NCI-H2107 treated with DMSO at 0.1 percent for 48 hours (cell line): Measurements from ENCODE around the gene GATAD1.
A peak's percentile ranks its signal among the peaks of the same experiment; 100 is the strongest.
"Not testable (repeated sequence)": the region's sequence is repeated elsewhere in the genome, so short reads cannot be mapped to it uniquely, and the experiment has no call there.

ENCODE experiments used
- DNase-seq: peaks from one replicate; lab custom pipeline; 2025; ENCODE audit not compliant: unreplicated experiment; lab: John Stamatoyannopoulos, UW

Gene GATAD1

GRCh38 chr7:92447345-92448204, at the start of gene GATAD1:
Gene GATAD1, plus strand, starts transcription at chr7:92447482. Its CDS starts 248 bp downstream, at chr7:92447730.
- DNase-seq, result peak; percentile 88

- DNase-seq, result no peak
Measured at GRCh38 chr7:92397542-92397941, 49.7 kb upstream of the GATAD1 start.

GRCh38 chr7:92400013-92400412, 47.3 kb upstream of the GATAD1 start:
- DNase-seq, result no peak

GRCh38 chr7:92402920-92403759, 44.1 kb upstream of the GATAD1 start:
- peak; percentile 32 for DNase-seq

- no peak for DNase-seq
Measured at GRCh38 chr7:92403760-92404074, 43.6 kb upstream of the GATAD1 start.

- DNase-seq, result peak; percentile 98
Measured at GRCh38 chr7:92404170-92404614, 43.1 kb upstream of the GATAD1 start.

GRCh38 chr7:92409357-92409756, 37.9 kb upstream of the GATAD1 start:
- DNase-seq, result no peak

- not testable (repeated sequence) for DNase-seq
Measured at GRCh38 chr7:92410162-92410561, 37.1 kb upstream of the GATAD1 start.

GRCh38 chr7:92412745-92413144, 34.5 kb upstream of the GATAD1 start:
- no peak for DNase-seq

GRCh38 chr7:92413550-92413949, 33.7 kb upstream of the GATAD1 start:
- no peak for DNase-seq

GRCh38 chr7:92415225-92415624, 32.1 kb upstream of the GATAD1 start:
- no peak for DNase-seq

- DNase-seq, result no peak
Measured at GRCh38 chr7:92417913-92418312, 29.4 kb upstream of the GATAD1 start.

GRCh38 chr7:92421676-92422435, 25.4 kb upstream of the GATAD1 start:
- DNase-seq, result peak; percentile 40

- DNase-seq, result no peak
Measured at GRCh38 chr7:92422926-92423325, 24.4 kb upstream of the GATAD1 start.

- no peak for DNase-seq
Measured at GRCh38 chr7:92423710-92424131, 23.6 kb upstream of the GATAD1 start.

- DNase-seq, result peak; percentile 14
Measured at GRCh38 chr7:92425311-92425947, 21.9 kb upstream of the GATAD1 start.

- no peak for DNase-seq
Measured at GRCh38 chr7:92427193-92427592, 20.1 kb upstream of the GATAD1 start.

GRCh38 chr7:92432299-92432946, 14.9 kb upstream of the GATAD1 start:
- no peak for DNase-seq

- no peak for DNase-seq
Measured at GRCh38 chr7:92433019-92433418, 14.3 kb upstream of the GATAD1 start.

GRCh38 chr7:92435542-92435941, 11.7 kb upstream of the GATAD1 start:
- DNase-seq, result no peak
